ENCODE data around the gene RHCG.

RHCG gene

DNA sequence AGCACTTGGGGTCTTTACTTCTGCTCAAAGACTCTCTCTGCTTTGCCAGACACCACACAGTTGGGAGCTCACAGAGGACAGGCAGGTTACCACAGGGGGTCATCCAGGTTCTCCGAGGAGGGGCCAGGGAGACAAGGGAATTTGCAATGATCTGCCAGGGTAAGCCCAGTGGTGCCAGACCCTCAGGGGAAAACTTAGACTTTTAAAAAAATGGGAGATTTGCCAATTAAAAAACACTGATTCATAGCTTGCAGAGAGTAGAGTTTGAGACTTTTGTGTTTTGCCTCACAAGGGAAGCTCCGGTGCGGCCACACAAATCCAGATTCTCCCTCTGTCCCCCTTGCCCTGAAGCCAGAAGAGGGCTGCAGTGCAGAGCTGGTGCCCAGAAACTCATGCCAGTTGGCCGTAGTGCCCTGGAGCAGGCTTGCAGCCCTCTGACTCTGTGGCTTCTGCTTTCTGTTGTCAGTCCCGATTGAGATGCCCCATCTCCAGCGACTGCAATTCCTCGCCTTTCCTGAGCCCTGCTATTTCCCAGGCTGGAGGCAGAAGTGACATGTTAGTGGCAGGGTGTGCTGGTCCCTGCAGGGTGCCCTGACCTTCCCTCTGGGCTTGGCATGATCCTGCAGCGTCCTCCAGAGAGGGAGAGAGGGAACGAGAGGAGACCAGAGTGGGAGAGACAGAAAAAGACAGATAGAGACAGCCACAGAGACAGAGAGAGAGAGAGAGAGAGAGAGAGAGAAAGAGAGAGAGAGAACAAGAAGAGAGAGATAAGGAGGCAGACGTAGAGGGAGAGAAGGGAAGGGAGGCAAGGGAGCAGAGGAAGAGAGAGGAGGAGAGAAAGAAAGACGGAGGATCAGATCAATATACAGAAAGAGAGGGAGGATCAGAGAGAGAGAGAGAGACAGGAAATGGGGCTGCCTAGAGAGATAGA, 46.0 kb downstream of the RHCG start:
- DNase-seq (ENCODE audit: low read depth) = no peak
- H3K4me3 ChIP-seq (ENCODE audit: low read depth, low read length) = no peak overlapping the region

DNA sequence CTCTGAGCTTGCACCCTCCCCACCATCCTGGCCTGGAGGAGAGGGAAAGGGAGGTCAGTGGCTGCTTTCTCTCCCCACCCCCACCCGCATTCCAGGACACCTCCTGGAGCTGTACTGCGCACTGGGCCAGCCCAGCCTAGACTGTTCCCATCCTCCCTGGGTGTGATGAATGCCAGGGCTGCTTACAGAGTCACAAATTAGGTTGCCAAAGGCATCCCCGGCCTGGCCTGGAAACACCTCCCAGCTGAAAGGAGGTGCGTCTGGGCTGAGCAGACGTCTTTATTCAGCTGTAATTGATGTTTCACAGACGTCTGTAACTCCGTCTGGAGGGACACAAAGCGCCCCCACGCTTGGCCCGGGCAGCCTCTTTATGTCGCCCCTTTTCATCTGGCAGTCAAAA, 47.6 kb downstream of the RHCG start:
- no peak for DNase-seq (ENCODE audit: low read depth)
- H3K4me3 ChIP-seq (ENCODE audit: low read depth, low read length) = no peak overlapping the region

DNA sequence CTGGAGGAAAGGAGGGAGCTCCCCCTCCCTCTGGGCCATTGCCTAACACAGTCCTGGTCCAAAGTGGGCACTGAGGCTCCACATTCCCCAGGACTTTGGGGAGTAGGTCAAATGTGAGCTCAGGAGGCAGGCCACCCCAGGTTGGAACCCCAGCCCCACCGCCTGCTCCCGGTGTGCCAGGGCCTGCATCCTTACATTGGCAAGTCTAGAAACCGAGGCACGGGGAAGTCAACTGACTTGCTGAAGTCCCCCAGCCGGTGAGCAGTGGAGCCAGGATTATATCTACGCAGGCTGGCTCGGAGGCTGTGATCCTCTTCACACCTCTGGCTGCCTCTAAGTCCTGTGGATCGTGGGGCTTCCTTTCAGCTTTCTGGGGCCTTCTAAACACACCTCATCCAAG, 48.7 kb downstream of the RHCG start:
- DNase-seq (ENCODE audit: low read depth) = no peak
- H3K4me3 ChIP-seq (ENCODE audit: low read depth, low read length) = no peak overlapping the region

DNA sequence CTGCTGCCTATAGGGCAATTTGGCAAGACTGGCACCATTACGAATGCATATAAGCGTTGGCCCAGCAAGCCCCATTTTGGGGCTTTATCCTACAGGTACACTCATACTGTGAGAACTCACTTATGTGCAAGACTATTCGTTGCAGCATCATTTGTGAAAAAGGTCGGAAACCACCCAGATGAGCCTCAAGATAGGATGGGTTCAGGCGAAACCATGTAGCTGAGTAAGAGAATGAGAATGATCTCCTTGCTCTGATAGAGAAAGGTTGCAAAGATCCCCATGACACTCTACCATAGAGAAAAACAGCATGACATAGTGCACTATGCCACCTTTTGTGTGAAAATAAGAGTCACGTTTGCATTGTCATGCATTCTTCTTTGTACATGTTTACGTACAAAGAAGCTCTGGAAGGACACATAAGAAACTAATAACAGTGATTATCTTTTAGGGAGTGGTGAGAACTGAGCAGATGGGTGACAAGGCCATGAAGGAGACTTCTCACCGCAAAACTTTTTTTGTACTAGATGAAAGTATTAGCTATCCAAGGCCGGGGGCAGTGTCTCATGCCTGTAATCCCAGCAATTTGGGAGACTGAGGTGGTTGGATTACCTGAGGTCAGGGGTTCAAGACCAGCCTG, 50.0 kb downstream of the RHCG start:
- no peak overlapping the region for H3K4me3 ChIP-seq (ENCODE audit: low read depth, low read length)
- no peak for DNase-seq (ENCODE audit: low read depth)

DNA sequence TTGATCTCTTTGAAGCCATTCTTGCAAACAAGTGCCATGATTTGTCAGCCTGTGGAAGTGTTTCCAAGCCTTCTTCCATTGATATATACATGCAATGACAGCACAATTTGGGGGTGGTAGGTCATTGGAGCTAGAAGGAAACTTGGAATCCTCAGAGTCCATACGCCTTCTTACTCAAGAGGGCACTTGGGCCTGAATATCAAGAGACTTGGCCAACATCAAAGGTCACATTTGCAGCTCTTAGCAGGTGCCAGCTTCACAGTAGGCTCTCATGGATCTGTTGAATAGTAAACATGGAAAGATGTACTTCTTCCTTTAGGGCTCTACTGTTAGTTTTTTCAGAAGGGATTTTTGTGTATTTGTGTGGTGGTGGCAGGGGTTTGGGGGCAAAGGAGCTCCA, 50.9 kb downstream of the RHCG start:
- no peak overlapping the region for H3K4me3 ChIP-seq (ENCODE audit: low read depth, low read length)
- DNase-seq (ENCODE audit: low read depth) = no peak

DNA sequence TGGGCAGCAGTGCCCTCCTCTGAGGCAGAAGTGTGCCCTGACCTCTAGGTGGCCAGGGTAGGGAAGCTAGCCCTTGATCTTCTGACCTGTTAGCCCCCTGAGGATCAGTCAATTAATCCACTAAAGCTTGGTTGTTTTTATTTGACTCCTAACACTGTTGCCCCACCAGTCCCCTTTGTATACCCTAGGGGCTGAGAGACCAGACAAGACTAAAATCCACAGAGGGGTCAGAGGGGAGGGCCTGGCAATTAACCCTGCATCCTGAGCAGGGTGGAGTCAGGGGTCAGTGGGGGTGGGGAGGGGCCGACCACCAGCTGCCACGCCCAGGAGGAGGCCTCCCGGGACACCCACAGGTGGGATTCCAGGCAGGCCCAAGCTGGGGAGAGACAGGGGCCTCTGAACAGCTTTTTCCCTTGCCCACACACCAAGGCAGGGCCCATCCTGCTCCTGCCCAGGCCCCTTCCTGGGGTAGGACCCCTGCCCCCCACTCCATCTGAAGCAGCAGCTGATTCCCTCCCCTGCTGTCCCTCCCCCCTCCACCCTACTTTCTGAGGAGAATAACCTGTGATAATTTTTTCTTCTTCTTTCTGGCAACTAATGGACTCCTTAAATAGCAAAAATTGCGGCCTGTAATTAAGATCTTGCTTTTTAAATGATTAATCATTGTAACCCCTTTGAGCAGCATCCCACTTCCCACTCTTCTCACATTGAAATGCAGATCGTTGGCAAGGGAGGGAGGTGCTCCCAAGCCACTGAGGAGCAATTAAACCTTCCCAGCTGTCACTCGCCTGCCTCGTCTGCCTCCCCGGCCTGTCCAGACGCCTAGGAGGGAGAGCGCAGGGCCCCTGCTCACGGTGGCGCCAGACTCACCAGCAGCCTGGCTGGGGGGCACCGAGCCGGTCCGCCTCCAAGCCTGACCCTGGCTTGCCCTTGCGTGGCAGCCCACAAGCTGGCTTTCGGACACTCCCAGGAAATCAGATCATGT, 51.9 kb downstream of the RHCG start:
- H3K4me3 ChIP-seq (ENCODE audit: low read depth, low read length) = no peak overlapping the region

DNA sequence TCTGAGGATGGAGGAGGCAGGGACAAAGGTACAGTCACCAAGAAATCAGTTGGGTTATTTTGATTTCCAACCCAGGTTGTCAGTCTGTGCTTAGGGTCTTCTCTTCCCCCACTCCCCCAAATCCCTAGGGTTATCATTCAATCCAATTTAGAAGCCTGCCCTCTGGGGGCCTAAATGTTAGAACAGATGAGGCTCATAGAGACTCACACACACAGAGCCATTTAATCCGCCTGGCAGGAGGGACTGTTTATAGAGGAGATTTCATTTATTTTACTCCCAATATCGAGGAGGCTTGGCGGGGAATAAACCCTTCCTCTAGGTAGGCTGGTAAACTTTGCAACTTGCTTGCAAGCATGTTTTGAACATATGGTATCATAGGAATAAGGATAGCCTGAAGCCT, 52.8 kb downstream of the RHCG start:
- H3K4me3 ChIP-seq (ENCODE audit: low read depth, low read length) = no peak overlapping the region
- DNase-seq (ENCODE audit: low read depth) = no peak

More for the DNA sequence above, 51.9 kb downstream of the RHCG start:
- DNase-seq (ENCODE audit: low read depth) = no peak

DNA sequence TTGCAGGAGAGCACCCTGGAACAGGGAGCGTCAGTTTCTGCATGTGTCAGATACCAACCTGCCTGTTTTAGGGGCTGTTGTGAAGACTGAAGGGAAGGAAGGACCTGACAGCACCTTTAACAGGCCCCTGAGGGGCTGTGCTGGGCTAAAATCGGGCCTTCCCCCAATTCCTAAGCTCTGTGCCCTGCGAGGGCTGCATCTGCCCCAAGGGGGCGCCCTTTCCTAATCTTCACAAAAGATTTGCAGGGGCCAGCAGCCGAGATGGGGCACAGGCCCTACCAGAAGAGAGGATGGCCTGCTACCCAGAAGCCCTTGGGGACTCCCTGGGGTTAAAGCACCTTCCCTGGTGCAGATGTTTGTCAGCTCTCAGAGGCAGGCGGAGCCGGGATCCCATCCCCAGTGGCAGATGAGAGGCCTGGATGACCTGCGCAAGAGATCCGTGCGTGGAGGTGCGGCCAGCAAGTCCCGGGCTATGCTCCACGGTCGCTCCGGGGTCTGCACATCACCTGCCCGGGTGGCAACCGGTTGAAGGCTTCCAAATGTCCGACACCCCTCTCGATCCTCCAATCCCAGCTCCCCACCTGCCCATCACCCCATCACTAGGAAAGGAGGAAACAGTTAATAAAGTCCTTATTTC, 53.6 kb downstream of the RHCG start:
- DNase-seq (ENCODE audit: low read depth) = no peak
- no peak overlapping the region for H3K4me3 ChIP-seq (ENCODE audit: low read depth, low read length)

DNA sequence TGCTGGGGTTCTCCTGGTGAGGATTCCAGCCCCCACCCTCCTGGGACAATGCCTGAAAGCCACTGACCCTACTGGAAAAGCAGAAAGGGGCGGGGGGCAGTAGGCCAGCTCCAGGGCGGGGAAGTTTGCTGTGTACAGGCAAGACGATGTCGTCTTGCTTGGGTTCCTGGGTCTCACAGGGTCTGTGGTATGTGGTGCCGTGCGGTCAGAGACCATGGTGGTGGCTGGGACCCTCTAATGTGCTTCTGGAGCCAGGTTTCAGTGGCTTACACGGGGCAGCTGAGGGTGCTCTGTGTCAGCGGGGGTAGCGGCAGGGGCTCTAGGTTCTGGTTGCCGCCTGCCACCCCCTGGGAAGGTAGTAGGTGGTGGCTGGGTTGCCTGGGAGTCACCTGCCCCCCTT, 54.2 kb downstream of the RHCG start:
- no peak for DNase-seq (ENCODE audit: low read depth)
- no peak overlapping the region for H3K4me3 ChIP-seq (ENCODE audit: low read depth, low read length)

DNA sequence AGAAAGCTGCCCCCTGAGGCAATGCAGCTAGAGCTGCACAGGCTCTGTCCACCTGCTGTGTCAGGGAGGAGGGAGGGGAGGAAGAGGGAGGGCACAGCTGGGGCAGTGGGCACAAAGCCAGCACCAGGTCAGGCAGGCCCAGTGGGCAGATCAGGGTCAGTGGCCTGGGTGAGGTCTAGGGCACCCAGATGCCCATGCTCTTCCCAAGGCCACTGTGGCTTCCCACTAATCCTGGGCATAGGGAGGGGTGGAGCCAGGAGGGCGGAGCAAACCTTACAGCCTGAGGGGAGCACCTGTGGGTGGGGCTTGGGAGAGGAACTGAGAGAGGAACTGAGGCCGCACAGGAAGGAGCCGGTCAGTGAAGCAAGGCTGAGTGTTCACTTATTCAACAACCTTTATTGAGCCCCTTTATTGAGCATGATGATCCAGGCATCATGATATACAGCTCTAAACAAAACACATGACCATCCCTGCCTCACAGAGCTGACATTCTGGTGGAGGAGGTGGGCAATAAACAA, 55.0 kb downstream of the RHCG start:
- DNase-seq (ENCODE audit: low read depth) = no peak
- no peak overlapping the region for H3K4me3 ChIP-seq (ENCODE audit: low read depth, low read length)

DNA sequence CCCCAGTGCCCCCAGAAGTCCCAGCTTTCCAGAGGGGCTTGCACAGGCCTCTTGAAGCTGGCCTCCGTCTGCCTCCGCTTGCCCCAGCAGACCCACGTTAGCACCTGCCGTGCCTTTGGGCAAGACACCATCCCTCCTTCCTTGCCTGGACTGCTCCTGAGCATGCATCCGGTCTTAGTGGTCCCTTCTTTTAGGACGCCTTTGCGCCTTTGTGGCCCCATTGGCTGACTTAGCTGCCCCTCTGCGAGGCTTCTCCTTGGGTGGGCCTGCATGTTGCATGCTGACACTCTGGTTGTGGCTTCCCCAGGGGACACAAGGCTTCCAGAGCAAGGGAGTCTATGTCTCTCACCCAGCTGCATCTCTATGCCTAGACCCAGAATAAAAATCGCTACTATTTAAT, 56.6 kb downstream of the RHCG start:
- no peak for DNase-seq (ENCODE audit: low read depth)
- H3K4me3 ChIP-seq (ENCODE audit: low read depth, low read length) = no peak overlapping the region

DNA sequence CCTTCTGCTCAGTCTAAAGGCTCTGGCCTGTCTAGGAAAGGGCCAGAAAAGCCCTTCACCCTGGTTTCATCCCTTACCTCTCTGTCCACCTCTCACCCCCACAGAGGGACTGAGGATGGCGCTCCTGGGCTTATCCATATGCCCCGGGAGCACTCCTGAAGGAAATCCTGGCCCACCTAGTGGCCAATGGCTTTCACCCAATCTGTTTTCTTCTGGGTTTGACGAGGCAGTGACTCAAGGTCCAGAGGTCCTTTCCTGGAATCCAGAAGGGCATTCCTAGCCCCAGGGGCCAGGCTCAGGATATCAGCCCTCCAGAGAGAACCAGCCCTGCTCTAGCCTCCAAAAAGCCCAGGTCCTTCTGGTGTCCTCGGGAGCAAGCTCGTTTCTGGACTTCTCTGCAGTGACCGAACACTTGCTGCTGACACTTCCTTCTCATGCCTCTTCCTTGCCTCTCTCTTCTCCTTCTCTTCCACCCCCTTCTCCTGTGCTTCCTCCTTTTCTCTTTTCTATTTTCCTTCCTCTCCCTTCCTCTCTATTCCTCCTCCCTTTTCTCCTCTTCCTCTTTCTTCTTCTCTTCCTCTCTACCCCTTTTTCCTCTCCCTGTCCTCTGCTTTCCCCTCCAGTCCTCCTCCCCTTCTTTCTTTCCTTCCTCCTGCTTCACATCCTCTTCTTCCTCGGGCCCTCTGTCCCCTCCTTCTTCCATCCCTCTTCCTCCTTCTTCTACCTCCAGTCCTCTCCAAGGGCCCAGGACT, 59.6 kb downstream of the RHCG start:
- H3K4me3 ChIP-seq (ENCODE audit: low read depth, low read length) = no peak overlapping the region
- DNase-seq (ENCODE audit: low read depth) = no peak

DNA sequence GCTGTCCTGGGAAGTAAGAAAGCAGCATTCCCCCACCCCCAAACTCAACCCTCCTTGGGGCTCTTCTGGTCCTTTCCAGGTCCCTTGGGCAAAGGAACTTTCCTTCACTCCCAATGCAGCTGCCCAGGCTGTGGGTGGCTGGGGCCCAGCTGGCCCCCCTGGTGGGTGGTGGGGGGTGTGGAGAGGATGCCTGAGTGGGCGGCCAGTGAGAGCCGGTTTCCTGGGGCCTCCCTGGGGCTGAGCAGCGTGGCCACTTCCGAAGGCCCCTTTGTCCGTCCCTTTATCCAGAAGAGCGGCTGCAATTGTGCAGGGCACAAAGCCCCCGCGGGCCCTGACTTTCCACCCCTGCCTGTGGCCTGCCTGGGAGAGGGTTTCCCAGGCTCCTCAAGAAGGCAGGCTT, 61.0 kb downstream of the RHCG start:
- no peak overlapping the region for H3K4me3 ChIP-seq (ENCODE audit: low read depth, low read length)
- no peak for DNase-seq (ENCODE audit: low read depth)

DNA sequence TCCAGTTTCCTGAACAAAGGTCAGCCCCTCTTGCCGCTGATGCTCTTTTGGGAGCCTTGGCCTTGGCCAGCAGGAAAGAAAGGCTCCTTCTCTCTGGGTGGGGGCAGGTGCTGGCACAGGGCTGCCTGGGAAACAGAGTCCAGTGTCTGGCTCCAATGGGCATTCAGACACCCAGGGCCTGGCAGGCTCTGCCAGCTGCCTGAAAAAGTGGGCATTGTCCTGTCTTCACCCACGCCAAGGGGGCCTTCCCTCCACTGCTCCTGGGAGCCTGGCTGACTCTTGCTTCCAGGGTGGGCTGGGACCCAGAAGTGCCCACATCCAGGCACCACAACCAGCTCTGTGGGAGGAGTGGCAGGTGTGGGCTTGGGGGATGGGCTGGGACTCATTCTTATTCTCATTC, 62.7 kb downstream of the RHCG start:
- DNase-seq (ENCODE audit: low read depth) = no peak
- no peak overlapping the region for H3K4me3 ChIP-seq (ENCODE audit: low read depth, low read length)

DNA sequence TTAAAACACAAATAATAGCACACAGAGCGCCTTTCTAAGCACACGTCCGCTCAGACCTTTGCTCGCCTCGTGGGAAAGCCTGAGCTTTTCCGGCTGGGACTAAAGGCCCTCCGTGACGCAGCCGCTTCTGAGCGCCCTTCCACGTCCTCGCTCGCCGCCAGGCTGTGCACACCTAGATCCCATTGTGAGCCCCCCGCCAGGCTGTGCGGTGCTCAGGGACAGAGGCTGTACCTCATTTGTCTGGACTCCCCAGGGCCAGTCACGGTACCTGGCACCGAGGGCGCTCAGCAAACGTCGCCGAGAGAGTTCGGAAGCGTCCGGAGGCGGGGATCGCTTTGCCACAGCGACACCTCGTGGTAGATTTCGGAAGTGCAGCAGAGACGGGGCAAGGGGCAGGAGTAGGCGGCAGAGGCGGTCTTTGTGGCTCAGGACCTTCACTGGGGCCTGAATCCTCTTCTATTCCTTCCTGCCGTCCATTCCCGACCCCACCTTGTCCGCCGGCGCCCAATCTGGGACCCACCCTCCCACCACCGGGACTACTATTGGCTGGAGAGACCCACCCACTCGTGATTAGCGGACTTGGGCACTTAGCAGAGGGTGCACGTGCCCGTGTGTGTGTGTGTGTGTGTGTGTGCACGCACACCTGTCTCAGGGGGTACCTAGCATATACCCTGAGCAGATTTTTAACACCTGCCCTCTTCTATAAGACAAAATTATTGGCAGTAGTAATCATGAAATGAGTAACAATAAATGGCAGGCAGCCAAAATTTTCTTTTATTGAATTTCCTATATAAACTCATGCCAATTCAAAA, 65.6 kb downstream of the RHCG start:
- no peak for DNase-seq (ENCODE audit: low read depth)
- H3K4me3 ChIP-seq (ENCODE audit: low read depth, low read length) = peak overlapping the region; percentile 49

DNA sequence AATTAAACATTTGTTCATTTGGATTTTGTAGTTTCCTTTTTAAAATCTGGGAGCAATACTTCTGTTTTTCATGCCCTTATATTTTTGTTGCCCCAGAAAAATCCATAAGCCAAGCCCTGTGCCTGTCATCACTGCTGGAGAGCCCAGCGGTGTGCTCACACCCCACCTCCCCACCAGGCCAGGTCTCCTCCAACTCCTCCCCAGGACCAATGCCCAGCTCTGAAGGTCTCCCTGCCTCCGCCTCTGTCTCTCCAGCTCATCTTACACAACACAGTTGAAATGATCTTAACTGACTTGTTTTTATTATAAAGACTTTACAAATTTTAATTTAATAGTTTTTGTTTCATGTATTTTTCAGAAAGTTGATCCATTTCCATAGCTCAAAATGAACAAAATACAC, 66.4 kb downstream of the RHCG start:
- no peak for DNase-seq (ENCODE audit: low read depth)
- no peak overlapping the region for H3K4me3 ChIP-seq (ENCODE audit: low read depth, low read length)

DNA sequence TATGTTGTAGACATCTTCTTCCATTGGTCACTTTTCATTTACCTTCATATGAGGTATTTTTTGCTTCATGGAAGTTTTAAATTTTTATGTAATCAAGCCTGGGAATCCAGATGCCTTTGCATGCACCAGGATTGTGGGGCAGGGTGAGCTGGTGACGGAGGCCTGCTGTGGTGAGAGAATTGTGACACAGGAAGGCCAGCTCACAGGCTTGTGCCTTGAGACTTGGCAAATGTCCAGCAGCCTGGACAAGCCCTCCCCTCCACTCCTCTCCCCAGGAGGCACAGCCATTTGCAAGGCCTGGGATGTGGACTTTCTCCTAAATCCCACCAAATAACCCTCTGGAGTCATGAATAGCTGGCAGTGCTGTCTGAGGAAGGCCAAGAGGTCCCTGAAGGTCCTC, 67.4 kb downstream of the RHCG start:
- no peak overlapping the region for H3K4me3 ChIP-seq (ENCODE audit: low read depth, low read length)
- DNase-seq (ENCODE audit: low read depth) = no peak

DNA sequence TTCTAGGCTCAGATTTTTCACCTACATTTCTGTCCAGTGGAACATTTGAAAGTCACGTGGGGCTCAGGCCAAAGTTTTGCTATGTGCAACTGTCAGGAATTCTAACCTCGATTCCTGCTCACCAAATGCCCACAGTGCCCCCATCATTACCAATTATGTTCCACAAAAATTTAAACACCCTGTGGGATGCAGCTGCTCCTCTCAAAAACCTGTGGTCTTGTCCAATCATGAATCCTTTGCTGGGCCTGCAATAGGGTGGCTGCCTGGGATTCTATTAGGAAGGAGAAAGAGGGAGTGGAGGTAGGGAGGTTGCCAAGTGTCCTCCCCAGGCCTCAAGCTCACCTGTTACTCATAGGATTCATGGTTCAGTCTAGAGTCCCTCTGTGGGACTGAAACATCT, 68.1 kb downstream of the RHCG start:
- no peak overlapping the region for H3K4me3 ChIP-seq (ENCODE audit: low read depth, low read length)
- DNase-seq (ENCODE audit: low read depth) = no peak
